Sigmoid colon (tissue), 7 donors: ENCODE measurements around the gene LGR5. TPM values are rescaled to one million over a fixed set of nuclear protein-coding genes. Genes with fewer than 3 reads are reported as not detected.

Experiments
- DNase-seq: peaks from one replicate; pipeline ENCODE4 v3.0.0-alpha.2; 2019
- H3K27ac ChIP-seq, 4 donors: fragments of 200-600 bp; sonication (generic); one replicate each; pipeline ENCODE4 v1.5.1; 2016 to 2019; ENCODE audit warnings: mild to moderate bottlenecking in 1 of 4
- H3K27me3 ChIP-seq, 3 donors: fragments of 200-600 bp; sonication (generic); one replicate each; pipeline ENCODE4 v1.5.1; 2019; ENCODE audit warnings: mild to moderate bottlenecking in 1 of 3
- H3K36me3 ChIP-seq, 4 donors: fragments of 200-600 bp; sonication (generic); one replicate each; pipeline ENCODE4 v1.5.1; 2016 to 2019
- H3K4me1 ChIP-seq, 4 donors: fragments of 200-600 bp; sonication (generic); one replicate each; pipeline ENCODE4 v1.5.1; 2017 to 2019
- H3K4me3 ChIP-seq, 4 donors: fragments of 200-600 bp; sonication (generic); one replicate each; pipeline ENCODE4 v1.5.1; 2017 to 2019; ENCODE audit warnings: mild to moderate bottlenecking in 2 of 4, moderate library complexity in 1 of 4
- H3K9me3 ChIP-seq, 4 donors: fragments of 200-600 bp in 3 of 4; sonication (generic) in 3 of 4; one replicate each; pipeline versions ENCODE4 v1.5.1 to v1.6.1; 2013 to 2019
- CTCF ChIP-seq, 4 experiments: fragments of 450-650 bp in 3 of 4; fragments of 200-600 bp in 1 of 4; IDR thresholded peaks; one replicate each; pipeline ENCODE4 v1.5.1; 2016 to 2019; ENCODE audit warnings: antibody characterized with exemption in 4 of 4, mild to moderate bottlenecking in 3 of 4, moderate library complexity in 2 of 4
- EP300 ChIP-seq, 4 donors: sonication (generic); formaldehyde crosslinking; IDR thresholded peaks; one replicate each; pipeline ENCODE4 v1.6.1; 2017; ENCODE audit warnings: antibody characterized with exemption in 4 of 4
- POLR2A ChIP-seq, 2 donors: fragments of 450-650 bp; IDR thresholded peaks; one replicate each; pipeline ENCODE4 v1.6.1; 2016; ENCODE audit warnings: antibody characterized with exemption in 2 of 2, mild to moderate bottlenecking in 2 of 2, moderate library complexity in 2 of 2
- POLR2AphosphoS5 ChIP-seq, 4 donors: sonication (generic); formaldehyde crosslinking; IDR thresholded peaks; one replicate each; pipeline ENCODE4 v1.6.1; 2017; ENCODE audit warnings: antibody characterized with exemption in 4 of 4
- WGBS, 2 donors: extraction: QIAGEN DNeasy Blood & Tissue Kit; methylation state at CpG; one replicate each; pipeline ENCODE4 v1.1.7; 2013; 5-methylcytosine and 5-hydroxymethylcytosine counted together
- intact Hi-C: fragments of 100-400 bp; cut with DNase I; formaldehyde crosslinking; loops from one replicate; pipeline ENCODE4 v1.15.1; 2023
- polyA plus RNA-seq, 3 donors: library from polyadenylated mRNA; stranded (reverse); fragments of 200-250 nt; gene quantifications; one replicate each; pipeline ENCODE4 v1.2.3, GENCODE V29; 2013
- total RNA-seq, 4 donors: library from RNA; depleted of rRNA; stranded (reverse); fragments of >200 nt; gene quantifications; one replicate each; pipeline ENCODE4 v1.1.0, GENCODE V29; 2016
- donor health status: healthy with polysubstance abuse.
- donor health status: Bipolar disorder and iron deficiency.
- donor health status: healthy.

The LGR5 gene
- total and polyA plus RNA-seq, 7 donors: 0.23 to 3.4 (median 0.36) TPM; not detected in 4

- 33 to 74% methylated on average over 2 of the region's 2 CpGs for WGBS, 2 donors
- no peak for TF ChIP-seq EP300 (IDR thresholded peaks at IDR 0.05)
- TF ChIP-seq CTCF (IDR thresholded peaks at IDR 0.05): no peak
- no peak for TF ChIP-seq POLR2AphosphoS5 (IDR thresholded peaks at IDR 0.05)
- TF ChIP-seq POLR2A (IDR thresholded peaks at IDR 0.05): no peak
- no peaks in the 10 kb centered on the region for H3K27me3 ChIP-seq
- intact Hi-C loops: no loop called here
- DNase-seq: no peak
- H3K27ac ChIP-seq: no peak overlapping the region
- H3K36me3 ChIP-seq: no peaks in the 10 kb centered on the region
- no peak overlapping the region for H3K4me3 ChIP-seq
- H3K9me3 ChIP-seq: no peaks in the 10 kb centered on the region
- H3K4me1 ChIP-seq: no peaks in the 10 kb centered on the region
These were observed 85.0 kb downstream of the LGR5 start for GRCh38 chr12:71524626-71525025.

DNA sequence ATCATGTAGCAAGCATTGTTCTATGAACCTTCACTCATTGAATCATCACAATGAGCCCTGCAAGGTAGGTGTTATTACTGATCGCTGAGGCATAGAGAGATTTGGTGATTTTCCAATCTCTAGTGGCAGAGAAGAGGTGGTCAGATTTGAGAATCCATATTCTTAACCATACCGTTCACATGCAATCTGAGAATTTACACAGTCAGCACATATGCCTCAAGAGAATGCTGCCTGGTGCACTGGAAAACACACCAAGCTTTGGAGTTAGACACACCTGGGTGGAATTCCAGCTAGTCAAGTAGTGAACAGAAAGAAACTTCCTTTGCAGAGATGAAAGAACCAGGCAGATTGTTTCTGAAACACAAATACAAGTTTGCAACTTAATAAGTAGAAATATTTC is 94.1 kb downstream of the LGR5 start:
- H3K9me3 ChIP-seq: no peaks in the 10 kb centered on the region
- H3K36me3 ChIP-seq: no peaks in the 10 kb centered on the region
- intact Hi-C loops: no loop called here
- TF ChIP-seq POLR2AphosphoS5 (IDR thresholded peaks at IDR 0.05) (no peak), CTCF (IDR thresholded peaks at IDR 0.05) (no peak), EP300 (IDR thresholded peaks at IDR 0.05) (no peak), POLR2A (IDR thresholded peaks at IDR 0.05) (no peak)
- no peak overlapping the region for H3K4me3 ChIP-seq
- no peak overlapping the region for H3K27ac ChIP-seq
- WGBS, 2 donors: 86 to 88% methylated on average over 2 of the region's 2 CpGs
- H3K4me1 ChIP-seq: no peaks in the 10 kb centered on the region
- no peak for DNase-seq
- H3K27me3 ChIP-seq: no peaks in the 10 kb centered on the region

GRCh38 chr12:71536279-71536938 is 96.8 kb downstream of the LGR5 start:
- Histone ChIP-seq H3K4me1 (no peaks in the 10 kb centered on the region), H3K27me3 (no peaks in the 10 kb centered on the region), H3K9me3 (no peaks in the 10 kb centered on the region), H3K36me3 (no peaks in the 10 kb centered on the region), H3K4me3 (no peak overlapping the region), H3K27ac (no peak overlapping the region)
- 70 to 89% methylated on average over 2 of the region's 2 CpGs for WGBS, 2 donors
- no peak for DNase-seq
- intact Hi-C loops: no loop called here
- TF ChIP-seq CTCF (IDR thresholded peaks at IDR 0.05) (no peak), EP300 (IDR thresholded peaks at IDR 0.05) (no peak), POLR2A (IDR thresholded peaks at IDR 0.05) (no peak), POLR2AphosphoS5 (IDR thresholded peaks at IDR 0.05) (no peak)

GRCh38 chr12:71536939-71537622 is 97.5 kb downstream of the LGR5 start:
- H3K27me3 ChIP-seq: no peaks in the 10 kb centered on the region
- no peak overlapping the region for H3K4me3 ChIP-seq
- no peak overlapping the region for H3K27ac ChIP-seq
- WGBS, 2 donors: 84 to 88% methylated on average over 3 of the region's 3 CpGs
- no peaks in the 10 kb centered on the region for H3K4me1 ChIP-seq
- TF ChIP-seq EP300 (IDR thresholded peaks at IDR 0.05): no peak
- no peak for TF ChIP-seq POLR2AphosphoS5 (IDR thresholded peaks at IDR 0.05)
- TF ChIP-seq CTCF (IDR thresholded peaks at IDR 0.05): no peak
- no peak for TF ChIP-seq POLR2A (IDR thresholded peaks at IDR 0.05)
- intact Hi-C loops: no loop called here
- no peaks in the 10 kb centered on the region for H3K36me3 ChIP-seq
- no peak for DNase-seq
- H3K9me3 ChIP-seq: no peaks in the 10 kb centered on the region
